Measurements from ENCODE around the gene DTNA. TPM values are rescaled to one million over a fixed set of nuclear protein-coding genes. Genes with fewer than 3 reads are reported as not detected.

The DTNA gene
- total and polyA plus RNA-seq, 8 donors = 11.1 to 113 (median 19.8) TPM

GRCh38 chr18:34859496-34859895 is 149.4 kb downstream of the DTNA start:
- no peak for TF ChIP-seq POLR2A (IDR thresholded peaks at IDR 0.05)
- no peak for TF ChIP-seq POLR2AphosphoS5 (IDR thresholded peaks at IDR 0.05)
- TF ChIP-seq CTCF (IDR thresholded peaks at IDR 0.05) = no peak
- no peak for TF ChIP-seq EP300 (IDR thresholded peaks at IDR 0.05)
- peaks cover 0 to 5% (median 0%) of the 10 kb centered on the region in 4 donors for H3K36me3 ChIP-seq

DNA sequence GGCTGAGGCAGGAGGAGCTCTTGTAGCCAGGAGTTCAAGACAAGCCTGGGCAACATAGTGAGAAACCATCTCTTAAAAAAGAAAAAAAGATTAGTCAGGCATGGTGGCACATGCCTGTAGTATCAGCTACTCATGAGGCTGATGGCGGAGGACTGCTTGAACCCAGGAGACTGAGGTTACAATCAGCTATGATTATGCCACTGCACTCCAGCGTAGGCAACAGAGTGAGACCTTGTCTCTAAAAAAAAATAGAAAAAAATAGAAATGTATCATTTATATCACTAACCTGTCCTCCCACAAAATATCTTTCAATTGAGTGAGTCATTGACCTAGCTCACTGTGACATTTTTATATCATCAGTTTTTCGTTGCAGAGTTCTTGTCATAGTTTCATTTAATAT is 152.5 kb downstream of the DTNA start:
- DNase-seq = no peak
- peaks cover 0 to 5% (median 0%) of the 10 kb centered on the region in 4 donors for H3K36me3 ChIP-seq
- H3K4me1 ChIP-seq = peaks cover 0 to 3% (median 1%) of the 10 kb centered on the region in 4 donors
- H3K9me3 ChIP-seq = no peaks in the 10 kb centered on the region
- intact Hi-C loops (cut with DNase I; ENCODE audit: low total_unique reads) = no loop called here
- no peak overlapping the region for H3K27ac ChIP-seq
- H3K4me3 ChIP-seq = no peak overlapping the region
- no peak for TF ChIP-seq CTCF (IDR thresholded peaks at IDR 0.05)
- TF ChIP-seq POLR2A (IDR thresholded peaks at IDR 0.05) = no peak
- TF ChIP-seq EP300 (IDR thresholded peaks at IDR 0.05) = no peak
- no peak for TF ChIP-seq POLR2AphosphoS5 (IDR thresholded peaks at IDR 0.05)
- 77 to 89% (median 85%) methylated on average over 3 of the region's 3 CpGs for WGBS, 5 donors
- H3K27me3 ChIP-seq = no peaks in the 10 kb centered on the region

More at GRCh38 chr18:34859496-34859895, 149.4 kb downstream of the DTNA start:
- Histone ChIP-seq H3K27ac (no peak overlapping the region), H3K4me1 (no peaks in the 10 kb centered on the region), H3K27me3 (no peaks in the 10 kb centered on the region), H3K9me3 (no peaks in the 10 kb centered on the region), H3K4me3 (no peak overlapping the region)
- DNase-seq = no peak
- intact Hi-C loops (cut with DNase I; ENCODE audit: low total_unique reads) = no loop called here
- 89 to 96% (median 93%) methylated on average over 7 of the region's 7 CpGs for WGBS, 5 donors

DNA sequence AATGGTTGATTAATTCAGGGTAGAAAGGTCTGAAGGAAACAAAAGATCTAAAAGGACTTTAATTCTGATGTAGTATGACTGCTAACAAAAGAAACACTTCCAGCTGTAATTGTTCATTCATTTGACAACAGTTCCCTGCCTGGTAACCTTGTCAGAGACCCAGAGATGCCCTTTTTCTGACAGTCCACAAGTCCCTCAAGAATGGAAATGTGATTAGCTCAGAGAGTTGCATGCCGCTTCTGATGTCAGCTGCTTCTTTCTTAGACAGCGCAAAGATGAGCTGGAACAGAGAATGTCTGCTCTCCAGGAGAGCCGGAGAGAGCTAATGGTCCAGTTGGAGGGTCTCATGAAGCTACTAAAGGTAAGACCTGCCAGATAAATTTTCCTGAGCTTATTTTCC is 153.6 kb downstream of the DTNA start:
- TF ChIP-seq EP300 (IDR thresholded peaks at IDR 0.05) = no peak
- no peak for TF ChIP-seq CTCF (IDR thresholded peaks at IDR 0.05)
- no peak for TF ChIP-seq POLR2A (IDR thresholded peaks at IDR 0.05)
- no peak for TF ChIP-seq POLR2AphosphoS5 (IDR thresholded peaks at IDR 0.05)
- H3K4me1 ChIP-seq = peaks cover 0 to 5% (median 2%) of the 10 kb centered on the region in 4 donors
- DNase-seq = no peak
- H3K36me3 ChIP-seq = peaks cover 0 to under 1% (median 0%) of the 10 kb centered on the region in 4 donors
- H3K27me3 ChIP-seq = no peaks in the 10 kb centered on the region
- H3K4me3 ChIP-seq = no peak overlapping the region
- 89 to 97% (median 94%) methylated on average over 3 of the region's 3 CpGs for WGBS, 5 donors
- no peak overlapping the region for H3K27ac ChIP-seq
- intact Hi-C loops (cut with DNase I; ENCODE audit: low total_unique reads) = no loop called here
- no peaks in the 10 kb centered on the region for H3K9me3 ChIP-seq

- Histone ChIP-seq H3K4me1 (peaks cover 0 to 5% (median 2%) of the 10 kb centered on the region in 4 donors), H3K36me3 (no peaks in the 10 kb centered on the region), H3K4me3 (no peak overlapping the region), H3K27me3 (no peaks in the 10 kb centered on the region), H3K27ac (no peak overlapping the region), H3K9me3 (no peaks in the 10 kb centered on the region)
- no peak for DNase-seq
- 81 to 94% (median 92%) methylated on average over 3 of the region's 3 CpGs for WGBS, 5 donors
- intact Hi-C loops (cut with DNase I; ENCODE audit: low total_unique reads) = no loop called here
- no peak for TF ChIP-seq POLR2AphosphoS5 (IDR thresholded peaks at IDR 0.05)
- TF ChIP-seq POLR2A (IDR thresholded peaks at IDR 0.05) = no peak
- no peak for TF ChIP-seq EP300 (IDR thresholded peaks at IDR 0.05)
- TF ChIP-seq CTCF (IDR thresholded peaks at IDR 0.05) = no peak
Observed at GRCh38 chr18:34864836-34865497, 154.9 kb downstream of the DTNA start.
